Panc1 (cell line): ENCODE measurements around the gene PHTF1.

ENCODE experiments used
- CTCF ChIP-seq: fragments of 450-650 bp; IDR thresholded peaks from 2 replicates; pipeline ENCODE4 v1.5.1; 2017; ENCODE audit warnings: mild to moderate bottlenecking
- SIN3A ChIP-seq: IDR thresholded peaks from 2 replicates; pipeline ENCODE4 v1.6.1; 2012; ENCODE audit warnings: low read depth, mild to moderate bottlenecking, low read length, moderate library complexity, borderline replicate concordance; ENCODE audit not compliant: insufficient read depth

DNA sequence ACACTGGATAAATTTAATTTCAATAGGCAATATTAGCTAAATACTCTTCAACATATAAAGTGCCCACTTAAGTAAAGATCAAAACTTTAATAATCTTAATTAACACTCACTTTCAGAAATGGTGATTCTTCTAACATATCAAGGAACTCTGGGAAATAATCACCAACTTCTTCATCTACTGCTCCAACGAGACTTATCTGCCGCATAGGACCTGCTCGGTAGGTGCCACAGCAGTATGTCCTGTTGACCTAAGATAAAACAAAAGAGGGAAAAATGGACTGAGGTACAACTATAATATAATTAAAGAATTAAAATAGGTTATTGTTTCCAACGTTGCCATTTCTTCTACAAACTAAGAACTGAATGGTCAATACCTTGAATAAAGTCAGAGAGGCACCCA is 18.3 kb upstream of the PHTF1 start:
- no peak for TF ChIP-seq CTCF
- TF ChIP-seq SIN3A: no peak
